RWPE2 (cell line): ENCODE results near the gene CERK.

ENCODE experiments used
- ATAC-seq: fragments of 200-7000 bp; cut with Tn5 transposase; 3 replicates; pipeline ENCODE4 v1.9.1; 2021; ENCODE audit warnings: low read depth
- DNase-seq: peaks from one replicate; pipeline ENCODE4 v3.0.0-alpha.2; 2020; ENCODE audit warnings: low spot score
- H3K27ac ChIP-seq: fragments of 450-650 bp; 2 replicates; pipeline ENCODE4 v1.5.1; 2017; ENCODE audit warnings: mild to moderate bottlenecking; ENCODE audit not compliant: poor library complexity, severe bottlenecking
- H3K27me3 ChIP-seq: fragments of 250-450 bp; sonication (Bioruptor Pico); 2 replicates; pipeline ENCODE4 v1.5.1; 2021; ENCODE audit warnings: mild to moderate bottlenecking, moderate library complexity; ENCODE audit not compliant: insufficient read depth, poor library complexity, severe bottlenecking
- H3K36me3 ChIP-seq: fragments of 250-450 bp; sonication (Bioruptor Pico); 2 replicates; pipeline ENCODE4 v1.5.1; 2020; ENCODE audit warnings: low read depth, mild to moderate bottlenecking, moderate library complexity
- H3K4me1 ChIP-seq: fragments of 250-450 bp; sonication (Bioruptor Pico); 2 replicates; pipeline ENCODE4 v1.5.1; 2021; ENCODE audit warnings: mild to moderate bottlenecking, moderate library complexity; ENCODE audit not compliant: insufficient read depth, poor library complexity, severe bottlenecking
- H3K4me3 ChIP-seq: fragments of 250-450 bp; sonication (Bioruptor Pico); 2 replicates; pipeline ENCODE4 v1.5.1; 2021; ENCODE audit warnings: mild to moderate bottlenecking, moderate library complexity; ENCODE audit not compliant: severe bottlenecking
- H3K9me3 ChIP-seq: fragments of 250-450 bp; sonication (Bioruptor Pico); 2 replicates; pipeline ENCODE4 v1.5.1; 2021; ENCODE audit warnings: mild to moderate bottlenecking, moderate library complexity; ENCODE audit not compliant: severe bottlenecking
- CTCF ChIP-seq: fragments of 450-650 bp; IDR thresholded peaks from one replicate; pipeline ENCODE4 v1.5.1; 2017; ENCODE audit warnings: mild to moderate bottlenecking, moderate library complexity; ENCODE audit not compliant: poor library complexity, severe bottlenecking

The CERK gene

GRCh38 chr22:46686221-46687047, 51.6 kb downstream of the CERK start:
- peaks cover 32% of the 10 kb centered on the region for H3K36me3 ChIP-seq
- TF ChIP-seq CTCF, result no peak
- ATAC-seq (no peak), DNase-seq (no peak)
- no peak overlapping the region for H3K27ac ChIP-seq
- H3K27me3 ChIP-seq, result no peaks in the 10 kb centered on the region
- no peak overlapping the region for H3K4me3 ChIP-seq
- H3K4me1 ChIP-seq, result no peaks in the 10 kb centered on the region
- H3K9me3 ChIP-seq, result no peaks in the 10 kb centered on the region

- DNase-seq, result no peak
- Histone ChIP-seq H3K4me3 (no peak overlapping the region), H3K9me3 (no peaks in the 10 kb centered on the region), H3K27me3 (no peaks in the 10 kb centered on the region), H3K27ac (no peak overlapping the region), H3K36me3 (peaks cover 22% of the 10 kb centered on the region), H3K4me1 (no peaks in the 10 kb centered on the region)
- no peak for ATAC-seq
- no peak for TF ChIP-seq CTCF
These were observed 53.3 kb downstream of the CERK start for GRCh38 chr22:46684706-46685105.

- Histone ChIP-seq H3K27ac (no peak overlapping the region), H3K4me3 (no peak overlapping the region), H3K36me3 (peaks cover 15% of the 10 kb centered on the region), H3K9me3 (no peaks in the 10 kb centered on the region), H3K27me3 (no peaks in the 10 kb centered on the region), H3K4me1 (no peaks in the 10 kb centered on the region)
- DNase-seq (no peak), ATAC-seq (no peak)
- TF ChIP-seq CTCF, result no peak
These were observed 55.9 kb downstream of the CERK start for GRCh38 chr22:46682011-46682731.

GRCh38 chr22:46681010-46681409, 57.0 kb downstream of the CERK start:
- Histone ChIP-seq H3K4me1 (no peaks in the 10 kb centered on the region), H3K4me3 (no peak overlapping the region), H3K9me3 (no peaks in the 10 kb centered on the region), H3K36me3 (peaks cover 6% of the 10 kb centered on the region), H3K27ac (no peak overlapping the region), H3K27me3 (no peaks in the 10 kb centered on the region)
- DNase-seq, result no peak
- no peak for ATAC-seq
- TF ChIP-seq CTCF, result peak; percentile 6

- no peaks in the 10 kb centered on the region for H3K36me3 ChIP-seq
- no peaks in the 10 kb centered on the region for H3K9me3 ChIP-seq
- no peak overlapping the region for H3K27ac ChIP-seq
- DNase-seq, result no peak
- H3K27me3 ChIP-seq, result no peaks in the 10 kb centered on the region
- no peak for ATAC-seq
- TF ChIP-seq CTCF, result no peak
- H3K4me1 ChIP-seq, result no peaks in the 10 kb centered on the region
- no peak overlapping the region for H3K4me3 ChIP-seq
These were observed 58.3 kb downstream of the CERK start for GRCh38 chr22:46679706-46680269.
